Heart left ventricle (tissue), 13 donors: ENCODE data around the gene LHCGR.
"Not testable (repeated sequence)": the region's sequence is repeated elsewhere in the genome, so short reads cannot be mapped to it uniquely, and the experiment has no call there.

Source experiments
- CTCF ChIP-seq, 12 donors: fragments of 200-600 bp; sonication (generic) in 4 of 12; IDR thresholded peaks; one replicate each; pipeline versions ENCODE4 v1.5.0 to v1.8.0; 2018 to 2022; ENCODE audit warnings: antibody characterized with exemption in 12 of 12, mild to moderate bottlenecking in 5 of 12
- POLR2A ChIP-seq, 2 donors: fragments of 450-650 bp; IDR thresholded peaks; one replicate each; pipeline ENCODE4 v1.6.1; 2017; ENCODE audit warnings: antibody characterized with exemption in 2 of 2, mild to moderate bottlenecking in 2 of 2, moderate library complexity in 2 of 2
- donor health status: ischemic (EF 13 %, LVEDD 7.1; RV severe dilation, severe dysfunction).
- donor health status: DM: no; HTN: yes; CAD: no.
- donor health status: DM: no; HTN: no; CAD: no.
- donor health status: ischemic (EF 25% LVEDD 6.9; RV normal size, moderate dysfunction).
- donor health status: ischemic (EF 25% LVEDD 5.7; RV mildly dilated, moderate dysfunction).
- donor health status: ischemic (EF 35%, LVEDD 5.7; RV mildly dilated, moderate dysfunction).
- donor health status: nonischemic (EF 11% LVEDD 7.7; RV severe dilation, severe dysfunction).
- donor health status: DM: yes; HTN: yes; CAD: no.
- donor health status: PGD.
- donor health status: ischemic (EF 29% LVEDD 5.4; RV normal size, mild dysfunction).
- donor health status: nonischemic (EF 23%, LVEDD 6.1; RV moderate dilation, normal function).

DNA sequence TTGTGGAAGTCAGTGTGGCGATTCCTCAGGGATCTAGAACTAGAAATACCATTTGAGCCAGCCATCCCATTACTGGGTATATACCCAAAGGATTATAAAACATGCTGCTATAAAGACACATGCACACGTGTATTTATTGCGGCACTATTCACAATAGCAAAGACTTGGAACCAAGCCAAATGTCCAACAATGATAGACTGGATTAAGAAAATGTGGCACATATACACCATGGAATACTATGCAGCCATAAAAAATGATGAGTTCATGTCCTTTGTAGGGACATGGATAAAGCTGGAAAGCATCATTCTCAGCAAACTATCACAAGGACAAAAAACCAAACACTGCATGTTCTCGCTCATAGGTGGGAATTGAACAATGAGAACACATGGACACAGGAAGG lies 16.3 kb downstream of the LHCGR start:
- not testable (repeated sequence) for TF ChIP-seq CTCF, POLR2A (IDR thresholded peaks at IDR 0.05)
